Activated naive CD4-positive, alpha-beta T cell treated with anti-CD3 and anti-CD28 coated beads, Interleukin-2, amount 50 U/mL, for 16 hours (primary cell): ENCODE results near the gene MRPS27.
"Not testable (repeated sequence)": the region's sequence is repeated elsewhere in the genome, so short reads cannot be mapped to it uniquely, and the experiment has no call there.

ENCODE experiments used
- DNase-seq: peaks from one replicate; pipeline ENCODE4 v3.0.0-alpha.2; 2020

Gene MRPS27

DNA sequence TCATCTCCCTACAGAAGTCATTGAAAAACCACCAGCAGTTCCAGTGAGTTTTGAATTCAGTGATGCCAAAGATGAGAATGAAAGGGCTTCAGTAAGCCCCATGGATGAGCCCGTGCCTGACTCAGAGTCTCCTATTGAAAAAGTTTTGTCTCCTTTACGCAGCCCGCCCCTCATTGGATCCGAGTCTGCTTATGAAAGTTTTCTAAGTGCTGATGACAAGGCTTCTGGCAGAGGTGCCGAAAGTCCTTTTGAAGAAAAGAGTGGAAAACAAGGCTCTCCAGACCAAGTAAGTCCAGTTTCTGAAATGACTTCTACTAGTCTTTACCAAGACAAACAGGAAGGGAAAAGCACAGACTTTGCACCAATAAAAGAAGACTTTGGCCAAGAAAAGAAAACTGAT, 122.6 kb downstream of the MRPS27 start:
- DNase-seq = no peak

DNA sequence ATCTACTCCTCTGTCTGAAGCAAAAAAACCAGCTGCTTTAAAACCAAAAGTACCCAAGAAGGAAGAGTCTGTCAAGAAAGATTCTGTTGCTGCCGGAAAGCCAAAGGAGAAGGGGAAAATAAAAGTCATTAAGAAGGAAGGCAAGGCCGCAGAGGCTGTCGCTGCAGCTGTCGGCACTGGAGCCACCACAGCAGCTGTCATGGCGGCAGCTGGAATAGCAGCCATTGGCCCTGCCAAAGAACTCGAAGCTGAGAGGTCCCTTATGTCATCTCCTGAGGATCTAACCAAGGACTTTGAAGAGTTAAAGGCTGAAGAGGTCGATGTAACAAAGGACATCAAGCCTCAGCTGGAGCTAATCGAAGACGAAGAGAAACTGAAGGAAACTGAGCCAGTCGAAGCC, 124.5 kb downstream of the MRPS27 start:
- no peak for DNase-seq

DNA sequence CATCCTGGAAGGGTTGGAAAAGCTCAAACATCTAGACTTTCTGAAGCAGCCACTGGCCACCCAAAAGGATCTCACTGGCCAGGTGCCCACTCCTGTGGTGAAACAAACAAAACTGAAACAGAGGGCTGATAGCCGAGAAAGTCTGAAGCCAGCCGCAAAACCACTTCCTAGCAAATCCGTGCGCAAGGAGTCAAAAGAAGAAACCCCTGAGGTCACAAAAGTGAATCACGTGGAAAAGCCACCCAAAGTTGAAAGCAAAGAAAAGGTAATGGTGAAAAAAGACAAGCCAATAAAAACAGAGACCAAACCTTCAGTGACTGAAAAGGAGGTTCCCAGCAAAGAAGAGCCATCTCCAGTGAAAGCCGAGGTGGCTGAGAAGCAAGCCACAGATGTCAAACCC, 125.2 kb downstream of the MRPS27 start:
- no peak for DNase-seq

DNA sequence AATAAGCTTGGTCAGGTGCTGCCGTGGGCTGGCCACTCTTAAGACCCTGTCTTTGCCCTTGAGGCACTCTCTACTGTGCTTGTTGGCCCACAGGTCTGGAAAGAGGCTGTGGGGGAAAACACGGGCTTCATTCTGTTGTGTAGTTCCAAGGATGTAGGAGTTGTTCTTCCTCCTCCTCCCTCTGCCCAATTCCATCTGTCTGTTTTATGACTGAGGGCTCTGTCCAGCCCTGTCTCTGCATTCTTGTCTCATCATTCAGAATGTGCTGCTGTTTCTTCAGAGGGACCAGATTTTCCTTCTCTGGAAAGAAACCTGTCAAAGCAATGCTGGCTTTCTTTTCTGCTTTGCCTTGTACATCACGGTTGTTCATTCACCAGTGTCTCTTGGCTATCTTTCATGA, 128.6 kb downstream of the MRPS27 start:
- DNase-seq = no peak

DNA sequence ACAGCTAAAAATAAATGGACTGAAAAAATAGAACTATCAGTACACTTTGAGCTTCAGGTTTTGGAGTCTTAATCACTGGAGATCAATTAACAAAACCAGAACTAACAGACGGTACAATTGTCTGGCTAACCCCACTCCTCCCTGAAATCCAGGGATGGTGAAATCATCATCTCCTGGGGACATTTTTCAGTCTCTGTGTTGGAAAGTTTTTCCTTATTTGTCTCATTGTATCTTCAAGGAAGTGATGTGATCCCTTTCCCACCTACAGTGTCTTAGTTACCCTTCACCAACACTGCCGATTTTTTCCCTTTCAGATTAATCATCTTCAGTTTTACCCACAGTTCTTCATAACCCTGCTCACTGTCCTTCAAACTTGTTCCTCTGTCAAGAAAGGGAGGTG, 130.9 kb downstream of the MRPS27 start:
- DNase-seq = no peak

DNA sequence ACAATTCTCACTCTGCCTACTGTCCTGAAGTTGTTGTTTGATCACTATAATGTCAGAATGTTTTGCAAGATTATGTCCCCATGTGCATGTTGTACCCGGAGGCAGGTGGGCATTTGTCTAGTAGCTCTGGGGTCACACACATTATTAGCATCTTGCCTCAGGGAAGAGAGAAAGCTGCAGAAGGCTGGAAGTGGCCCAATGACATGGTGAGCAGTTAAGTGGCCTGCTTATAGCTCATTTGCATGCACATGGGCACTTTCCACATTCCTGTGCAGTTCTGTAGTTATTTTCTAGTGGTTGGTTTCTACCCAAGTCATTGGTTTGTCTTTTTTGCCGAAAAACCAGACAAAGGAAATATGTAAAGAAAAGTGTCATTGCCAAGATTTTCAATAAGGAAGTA, 131.9 kb downstream of the MRPS27 start:
- DNase-seq = no peak

DNA sequence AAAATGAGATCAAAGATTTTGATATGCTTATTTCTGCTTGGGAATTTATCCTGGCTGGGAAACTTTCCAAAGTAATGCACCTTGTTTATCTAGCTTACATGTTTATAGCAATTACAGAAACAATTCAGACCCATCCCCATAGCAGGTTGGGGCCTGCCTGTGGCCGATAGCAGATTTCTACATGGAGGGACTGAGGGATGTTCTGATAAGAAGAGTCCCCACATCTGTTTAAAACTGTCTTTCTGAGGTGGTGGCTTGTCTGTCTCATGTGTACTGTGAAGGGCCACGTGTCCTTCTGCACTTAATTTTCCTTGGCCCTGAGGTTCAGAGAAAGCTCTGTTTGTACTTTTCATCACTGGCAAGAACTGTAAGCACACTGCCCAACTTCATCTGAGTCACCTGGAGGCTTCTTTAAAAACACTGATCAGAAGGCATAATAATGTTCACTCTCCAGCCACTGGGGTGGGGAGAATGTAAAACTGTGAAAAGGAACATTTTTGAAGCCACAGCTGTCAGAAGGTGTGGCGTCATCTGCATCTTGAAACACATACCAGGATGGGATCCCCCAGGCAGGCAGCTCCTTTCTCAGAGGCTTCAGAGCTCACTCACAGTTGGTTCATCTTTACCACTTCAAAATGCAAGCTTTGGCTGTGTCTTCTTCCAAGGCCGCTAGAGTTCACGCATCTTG, 132.5 kb downstream of the MRPS27 start:
- no peak for DNase-seq

DNA sequence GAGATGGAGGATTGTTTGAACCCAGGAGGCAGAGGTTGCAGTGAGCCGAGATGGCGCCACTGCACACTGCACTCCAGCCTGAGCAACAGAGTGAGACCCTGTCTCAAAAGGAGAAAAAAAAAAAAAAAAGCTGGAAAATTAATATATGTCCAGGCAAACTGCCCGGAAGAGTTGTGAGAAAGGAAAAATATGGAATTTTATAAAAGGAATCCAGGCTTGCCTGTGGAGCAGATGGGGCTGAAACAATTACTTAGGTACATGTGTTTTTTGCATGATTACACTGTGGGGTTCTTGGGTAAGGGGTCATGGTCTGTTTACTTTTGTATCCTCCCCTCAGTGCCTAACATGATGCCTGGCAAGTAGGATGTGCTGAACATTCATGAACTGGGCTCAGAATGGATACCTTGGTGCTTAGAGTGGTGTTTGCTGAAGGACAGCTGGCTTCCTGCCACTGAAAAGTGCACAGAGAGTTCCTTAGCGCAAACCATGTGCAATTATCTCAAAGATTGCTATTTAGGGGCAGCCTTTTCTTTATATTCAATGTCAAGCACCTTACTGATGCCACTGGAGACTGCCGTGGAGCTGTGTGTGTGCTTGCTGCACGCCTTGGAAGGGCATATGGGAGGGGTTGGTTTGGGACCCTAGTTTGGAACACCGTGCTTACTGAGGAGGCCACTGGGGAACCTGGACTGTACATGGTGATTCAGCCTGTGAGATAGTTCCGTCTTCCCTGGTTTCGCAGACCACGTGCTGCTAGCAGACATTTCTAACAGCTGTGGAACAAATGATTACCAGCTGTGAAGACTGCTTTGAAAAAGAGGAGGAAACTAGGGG, 134.3 kb downstream of the MRPS27 start:
- DNase-seq = no peak

DNA sequence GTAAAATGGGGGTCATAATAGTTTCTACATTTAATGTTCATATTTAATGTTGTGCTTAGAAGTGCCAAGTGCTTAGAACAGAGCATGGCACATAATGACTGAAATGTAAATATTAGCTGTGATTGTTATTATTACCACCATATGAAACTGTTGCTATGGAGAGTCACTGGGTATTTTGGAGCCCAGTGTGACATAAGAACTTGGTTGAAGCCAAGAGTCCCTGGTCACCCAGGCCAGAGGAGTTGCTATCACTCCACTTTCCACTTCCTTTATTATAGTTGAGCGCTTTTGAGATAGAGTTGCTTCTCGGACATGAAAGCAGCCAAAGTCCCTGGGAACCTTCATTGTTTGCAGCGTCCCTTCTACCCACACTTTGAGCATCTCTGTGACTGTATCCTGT, 135.6 kb downstream of the MRPS27 start:
- no peak for DNase-seq

DNA sequence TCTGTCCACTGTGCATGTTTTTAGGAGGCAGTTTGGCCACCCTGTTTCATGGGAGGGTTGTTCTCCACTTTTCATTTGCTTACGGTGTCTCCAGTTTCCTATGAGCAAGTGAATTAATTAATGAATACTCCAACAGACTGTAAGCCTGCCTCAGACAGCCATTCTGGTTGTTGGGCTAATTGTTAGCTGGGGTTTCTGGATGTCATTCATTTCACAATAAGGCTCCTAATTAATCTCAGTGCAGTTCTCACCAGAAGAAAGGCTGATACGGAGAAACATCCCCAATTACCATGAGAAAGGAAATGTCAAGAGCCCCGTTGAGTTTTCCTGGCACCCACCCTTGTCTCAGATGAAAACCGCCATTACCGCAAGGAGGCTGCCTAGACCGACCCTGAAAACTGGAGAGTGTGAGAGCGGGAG, 136.9 kb downstream of the MRPS27 start:
- no peak for DNase-seq

DNA sequence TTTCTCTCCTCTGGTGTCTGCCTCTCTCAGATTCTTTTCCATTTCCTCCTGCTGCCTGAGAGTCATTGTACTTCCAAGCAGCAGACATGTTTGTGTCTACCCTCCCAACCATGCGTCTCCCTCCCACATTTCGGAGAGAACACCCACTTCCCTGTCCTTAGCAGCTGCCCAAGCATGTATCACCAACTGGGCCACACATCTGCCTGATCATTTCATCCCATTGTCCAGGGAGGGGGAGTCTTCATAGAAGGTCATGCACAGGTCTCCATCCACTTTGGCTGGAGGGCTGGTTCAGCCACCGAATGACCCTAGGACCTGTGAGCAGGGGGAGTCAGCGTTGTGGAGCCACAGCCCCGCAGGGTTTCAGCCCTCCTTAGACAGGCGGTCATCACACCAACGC, 137.4 kb downstream of the MRPS27 start:
- DNase-seq = no peak

DNA sequence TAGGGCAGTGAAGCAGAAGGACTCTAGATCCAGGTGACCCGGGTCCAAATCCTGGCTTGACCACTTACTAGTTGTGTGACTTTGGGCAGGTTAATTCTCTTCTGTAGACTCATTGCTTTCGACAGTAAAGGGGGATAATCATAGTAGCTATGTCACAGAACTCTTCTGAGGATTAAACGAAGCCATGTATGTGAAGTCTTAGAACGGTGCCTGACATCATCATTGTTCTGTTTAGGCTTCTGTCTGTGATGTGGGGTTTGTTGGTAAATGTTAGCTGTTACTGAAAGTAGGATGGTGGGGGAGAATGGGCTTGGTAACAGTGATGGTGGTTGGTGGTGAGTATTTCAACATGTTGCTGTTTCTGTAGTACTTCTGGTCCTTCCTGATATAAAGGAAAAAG, 139.1 kb downstream of the MRPS27 start:
- DNase-seq = no peak

DNA sequence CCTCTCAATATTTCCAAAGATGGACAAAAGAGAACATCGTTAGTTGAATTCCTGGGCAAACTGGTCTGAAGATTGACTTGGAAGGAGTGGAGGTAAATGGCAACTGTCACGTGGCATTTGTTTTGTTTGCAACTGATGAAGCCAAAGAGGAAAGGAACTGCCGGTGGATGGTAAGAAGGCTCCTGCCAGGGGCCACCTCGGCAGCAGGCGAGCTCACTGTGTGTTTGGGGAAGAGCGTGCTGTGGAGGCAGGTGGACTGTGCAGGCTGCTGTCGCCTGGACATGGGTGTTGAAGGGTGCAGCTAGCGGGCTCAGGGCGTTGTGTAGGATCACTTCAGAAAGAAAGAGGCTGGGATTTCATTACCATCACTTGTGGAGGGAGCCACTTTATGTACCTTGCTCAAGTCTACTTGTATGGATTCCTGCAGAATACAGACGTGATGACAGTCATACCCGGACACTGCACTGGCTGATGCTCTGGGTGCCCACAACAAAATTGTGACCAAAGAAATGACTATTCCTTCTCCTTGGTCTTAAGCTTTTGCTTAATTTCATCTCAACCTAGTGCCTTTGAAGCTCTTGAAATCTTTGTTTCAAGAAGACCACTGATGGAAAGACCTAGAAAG, 140.1 kb downstream of the MRPS27 start:
- DNase-seq = no peak

DNA sequence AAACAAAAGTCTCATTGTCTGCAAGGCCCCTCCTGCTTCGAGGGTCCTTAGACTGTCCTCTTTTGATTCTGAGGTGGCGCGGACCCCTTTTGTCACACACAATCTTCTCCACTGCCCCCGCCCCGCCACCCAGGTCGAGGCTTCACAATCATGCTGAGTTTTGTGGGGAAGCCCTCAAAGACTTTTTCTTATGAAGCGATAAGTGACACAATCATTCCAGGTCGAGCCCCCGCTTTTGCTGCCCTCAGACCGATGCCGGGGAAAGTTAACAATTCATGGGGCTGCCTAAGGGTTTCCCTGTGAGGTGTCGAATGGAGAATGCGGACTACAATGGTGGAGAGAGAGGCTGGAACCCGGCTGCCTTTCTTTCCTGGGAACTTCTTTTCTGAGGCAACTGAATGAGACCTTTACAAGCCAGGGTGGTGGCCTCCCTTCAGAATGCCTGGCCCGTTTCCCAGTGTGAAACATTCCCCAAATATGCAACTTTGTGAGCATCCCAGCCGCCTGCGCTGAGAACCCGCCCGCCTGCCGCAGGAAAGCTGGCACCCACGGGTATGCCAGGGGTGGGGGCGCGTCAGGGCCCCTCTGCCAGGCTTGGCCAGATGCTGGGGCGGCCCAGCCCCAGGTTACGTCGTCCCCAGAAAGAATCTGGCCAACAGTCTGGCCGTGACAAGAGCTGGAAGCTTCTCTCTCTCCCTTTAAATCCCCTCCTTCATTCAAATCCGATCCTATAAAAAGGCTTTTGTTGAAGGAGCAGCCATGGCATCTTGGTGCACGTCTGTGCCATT, 140.8 kb downstream of the MRPS27 start:
- DNase-seq = no peak

DNA sequence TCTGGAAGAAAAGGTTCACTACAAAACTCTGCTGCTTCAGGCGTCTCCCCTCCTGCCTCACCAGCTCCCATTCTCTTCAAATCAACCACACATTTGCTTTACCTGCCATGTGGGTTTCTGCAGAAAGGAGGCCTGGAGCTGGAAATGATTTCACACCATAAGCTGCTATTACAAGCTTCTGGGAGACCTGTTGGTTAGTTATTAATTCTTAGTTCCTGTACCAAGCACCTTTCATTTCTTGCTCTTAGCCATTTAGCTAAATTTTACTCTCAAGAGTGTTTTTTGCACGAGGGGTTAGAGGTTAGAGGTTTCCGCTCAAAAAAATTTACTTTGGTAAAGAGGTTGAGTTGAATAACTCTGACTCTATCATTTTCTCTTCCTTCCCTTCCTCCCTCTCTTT, 142.5 kb downstream of the MRPS27 start:
- no peak for DNase-seq

DNA sequence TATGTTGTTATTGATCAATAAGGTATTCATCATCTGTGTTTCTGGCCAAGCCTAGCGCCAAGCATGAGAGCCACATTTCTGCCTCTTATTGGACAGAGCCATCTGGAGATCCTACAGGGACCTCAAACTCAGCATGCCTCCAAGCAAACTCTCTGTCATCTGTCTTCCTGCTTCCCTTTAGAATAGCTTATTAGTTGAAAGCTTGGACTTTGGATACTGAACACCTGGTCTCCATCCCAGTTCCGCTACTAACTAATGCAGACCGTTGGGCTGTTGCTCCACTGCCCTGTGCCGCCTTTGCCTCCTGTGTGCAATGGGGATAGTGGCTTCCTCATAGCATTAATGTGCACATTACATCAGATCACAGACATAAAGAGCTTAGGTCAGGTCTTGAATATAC, 147.3 kb downstream of the MRPS27 start:
- DNase-seq = no peak

DNA sequence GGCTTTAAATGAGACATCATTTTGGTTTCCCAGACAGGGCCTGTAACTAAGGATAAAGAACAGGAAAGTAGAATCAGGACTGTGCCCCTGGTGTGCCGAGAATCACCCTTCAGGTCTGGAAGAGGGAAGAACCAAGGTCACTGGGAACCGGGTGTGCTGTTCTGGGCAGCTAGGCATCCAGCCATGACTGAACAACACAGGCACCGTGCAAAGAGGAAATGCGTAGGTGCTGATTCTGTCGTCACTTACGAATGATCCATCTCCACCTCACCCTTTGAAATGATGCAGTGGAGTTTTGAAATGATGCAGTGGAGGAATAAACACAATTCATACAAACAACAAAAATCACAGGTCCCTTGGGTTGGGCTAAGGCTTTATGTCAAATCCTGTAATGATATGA, 148.4 kb downstream of the MRPS27 start:
- DNase-seq = no peak

DNA sequence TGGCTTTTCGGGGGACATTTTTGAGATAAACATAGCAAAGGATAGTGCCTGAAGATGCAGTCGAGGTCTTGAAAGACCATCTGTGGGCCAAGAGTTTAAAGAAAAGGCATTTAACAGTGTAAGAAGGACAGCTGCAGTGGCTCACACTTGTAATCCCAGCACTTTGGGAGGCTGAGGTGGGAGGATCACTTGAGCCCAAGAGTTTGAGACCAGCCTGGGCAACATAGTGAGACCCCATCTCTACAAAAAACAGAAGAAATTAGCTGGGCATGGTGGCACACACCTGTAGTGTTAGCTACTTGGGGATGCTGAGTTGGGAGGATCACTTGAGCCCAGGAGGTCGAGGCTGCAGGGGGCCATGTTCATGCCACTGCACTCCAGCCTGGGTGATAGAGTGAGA, 148.9 kb downstream of the MRPS27 start:
- not testable (repeated sequence) for DNase-seq

DNA sequence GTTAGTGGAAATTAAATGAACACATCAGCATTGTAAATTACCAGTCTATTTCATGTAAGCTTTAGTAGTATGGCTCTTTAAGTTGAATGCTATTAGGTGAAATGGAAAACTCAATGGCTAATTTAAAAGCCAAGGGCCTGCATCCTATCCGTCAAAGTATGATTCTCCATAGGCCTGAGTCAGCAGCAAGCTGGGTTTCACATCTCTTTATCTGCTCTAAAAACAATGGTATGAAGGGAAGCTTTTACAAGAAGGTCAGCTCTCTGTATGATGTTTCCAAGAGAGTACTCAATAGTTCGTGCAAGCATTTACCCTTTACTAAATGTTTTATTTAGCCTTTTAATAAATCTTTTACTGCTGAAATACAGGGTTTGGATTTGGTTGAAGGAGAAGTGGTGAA, 149.9 kb downstream of the MRPS27 start:
- DNase-seq = no peak
